ENCODE measurements around the gene NPVF.

NPVF gene
- 0 reads per million in 2 donors for total RNA-seq

- DNase-seq = no peak
Observed at GRCh38 chr7:25228386-25228785, at the start of gene NPVF. Gene NPVF, minus strand, starts transcription at chr7:25228486. Its CDS starts 47 bp downstream, at chr7:25228439.

- no peak for DNase-seq
Observed at GRCh38 chr7:25272265-25272664, 44.0 kb upstream of the NPVF start.

- no peak for DNase-seq
Observed at GRCh38 chr7:25263337-25263736, 35.1 kb upstream of the NPVF start.

GRCh38 chr7:25262586-25262985 is 34.3 kb upstream of the NPVF start:
- no peak for DNase-seq

GRCh38 chr7:25261545-25262140 is 33.4 kb upstream of the NPVF start:
- DNase-seq = no peak

GRCh38 chr7:25260862-25261494 is 32.7 kb upstream of the NPVF start:
- DNase-seq = no peak

- no peak for DNase-seq
Observed at GRCh38 chr7:25259487-25260243, 31.4 kb upstream of the NPVF start.

GRCh38 chr7:25256333-25256819 is 28.1 kb upstream of the NPVF start:
- no peak for DNase-seq

GRCh38 chr7:25255611-25256332 is 27.5 kb upstream of the NPVF start:
- DNase-seq = no peak

GRCh38 chr7:25254604-25255003 is 26.3 kb upstream of the NPVF start:
- DNase-seq = no peak

- no peak for DNase-seq
Observed at GRCh38 chr7:25253714-25254113, 25.4 kb upstream of the NPVF start.

- no peak for DNase-seq
Observed at GRCh38 chr7:25250386-25250785, 22.1 kb upstream of the NPVF start.

- DNase-seq = no peak
Observed at GRCh38 chr7:25249772-25250171, 21.5 kb upstream of the NPVF start.

GRCh38 chr7:25246306-25246705 is 18.0 kb upstream of the NPVF start:
- DNase-seq = no peak

GRCh38 chr7:25244254-25245033 is 16.2 kb upstream of the NPVF start:
- DNase-seq = no peak

GRCh38 chr7:25242678-25243077 is 14.4 kb upstream of the NPVF start:
- no peak for DNase-seq

- DNase-seq = no peak
Observed at GRCh38 chr7:25240896-25241295, 12.6 kb upstream of the NPVF start.

GRCh38 chr7:25240340-25240739 is 12.1 kb upstream of the NPVF start:
- no peak for DNase-seq

- DNase-seq = no peak
Observed at GRCh38 chr7:25239888-25240287, 11.6 kb upstream of the NPVF start.

- DNase-seq = no peak
Observed at GRCh38 chr7:25238066-25238725, 9.9 kb upstream of the NPVF start.

GRCh38 chr7:25235471-25235870 is 7.2 kb upstream of the NPVF start:
- no peak for DNase-seq

GRCh38 chr7:25234336-25234735 is 6.0 kb upstream of the NPVF start:
- DNase-seq = no peak
